T-helper 1 cell treated with Interleukin-12 subunit alpha and Interleukin-12 subunit beta and Interleukin-4 antibody, amounts not matched to agents 30 μg/mL and 1 μg/mL, for 36 hours (primary cell): ENCODE results near the gene PBXIP1.

ENCODE experiments used
- H3K27ac Mint-ChIP-seq: one replicate; pipeline ENCODE4 v1.8.0; 2021; ENCODE audit warnings: mild to moderate bottlenecking, mixed read lengths
- H3K27me3 Mint-ChIP-seq: one replicate; pipeline ENCODE4 v1.8.0; 2021; ENCODE audit warnings: low read depth, mixed read lengths
- H3K36me3 Mint-ChIP-seq: one replicate; pipeline ENCODE4 v1.8.0; 2021; ENCODE audit warnings: low read depth, mixed read lengths
- H3K4me1 Mint-ChIP-seq: one replicate; pipeline ENCODE4 v1.8.0; 2021; ENCODE audit warnings: low read depth, mixed read lengths
- H3K4me3 Mint-ChIP-seq: one replicate; pipeline ENCODE4 v1.8.0; 2021; ENCODE audit warnings: mild to moderate bottlenecking, moderate library complexity, mixed read lengths
- H3K9me3 Mint-ChIP-seq: one replicate; pipeline ENCODE4 v1.8.0; 2021; ENCODE audit warnings: mixed read lengths

The PBXIP1 gene

DNA sequence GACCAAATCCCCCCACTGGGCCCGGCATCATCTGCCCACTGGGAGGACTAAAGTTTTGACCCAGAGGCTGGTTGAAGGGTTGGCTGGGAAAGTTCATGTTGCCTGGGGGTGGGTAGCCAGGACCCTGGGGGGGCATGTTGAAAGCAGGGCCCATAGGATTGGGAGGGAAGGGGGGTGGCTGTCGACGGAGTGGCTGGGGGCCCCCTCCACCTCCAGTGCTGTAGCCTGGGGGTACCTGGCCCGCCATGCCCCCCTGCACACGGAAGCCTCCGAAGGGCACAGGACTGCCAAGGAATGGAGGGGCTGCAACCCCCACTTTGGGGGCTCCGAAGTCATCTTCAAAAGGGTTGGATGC, 3.5 kb upstream of the PBXIP1 start:
- peaks cover 46% of the 10 kb centered on the region for H3K4me1 Mint-ChIP-seq
- peak overlapping the region; percentile 59 for H3K4me3 Mint-ChIP-seq

DNA sequence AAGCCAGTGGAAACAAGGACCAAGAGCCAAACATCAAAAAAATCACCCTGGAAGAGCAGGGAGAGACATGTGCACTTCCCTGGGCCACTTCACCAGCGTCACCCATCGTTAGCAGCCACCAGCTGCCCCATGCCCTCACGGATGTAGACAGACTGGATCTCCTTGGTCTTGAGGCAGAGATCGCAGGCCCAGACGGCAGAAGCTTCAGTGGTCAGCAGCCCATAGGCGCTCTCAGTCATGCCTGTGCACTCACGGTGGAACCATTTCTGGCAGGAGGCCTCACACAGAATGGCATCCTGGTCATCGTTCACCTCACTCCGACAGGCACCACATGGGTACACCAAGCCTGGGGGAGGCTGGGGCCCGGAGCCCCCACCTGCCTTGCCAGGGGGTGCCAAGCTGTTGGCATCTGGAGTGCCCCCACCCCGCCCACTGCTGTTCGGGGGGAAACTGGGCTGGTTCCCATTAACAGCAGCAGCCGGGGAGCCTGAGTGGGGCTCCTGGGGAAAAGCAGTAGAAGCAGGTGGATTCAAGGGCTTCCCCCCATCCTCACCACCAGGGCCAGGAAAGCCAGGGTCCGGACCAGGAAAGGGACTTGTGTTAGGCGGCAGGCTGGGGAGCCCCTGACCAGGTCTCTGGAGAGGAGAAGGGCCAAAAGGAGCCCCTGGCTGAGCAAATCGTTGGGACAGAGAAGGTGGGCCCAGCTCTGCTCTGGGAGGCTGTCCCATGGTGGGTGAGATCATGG, 3.0 kb upstream of the PBXIP1 start:
- Mint-ChIP-seq H3K36me3 (peaks cover 24% of the 10 kb centered on the region), H3K27ac (no peak overlapping the region), H3K9me3 (no peaks in the 10 kb centered on the region), H3K4me1 (peaks cover 51% of the 10 kb centered on the region), H3K27me3 (no peaks in the 10 kb centered on the region), H3K4me3 (peak overlapping the region; percentile 59)

More for the DNA sequence above, 3.5 kb upstream of the PBXIP1 start:
- no peaks in the 10 kb centered on the region for H3K27me3 Mint-ChIP-seq
- H3K36me3 Mint-ChIP-seq, result peaks cover 22% of the 10 kb centered on the region
- no peak overlapping the region for H3K27ac Mint-ChIP-seq
- no peaks in the 10 kb centered on the region for H3K9me3 Mint-ChIP-seq

DNA sequence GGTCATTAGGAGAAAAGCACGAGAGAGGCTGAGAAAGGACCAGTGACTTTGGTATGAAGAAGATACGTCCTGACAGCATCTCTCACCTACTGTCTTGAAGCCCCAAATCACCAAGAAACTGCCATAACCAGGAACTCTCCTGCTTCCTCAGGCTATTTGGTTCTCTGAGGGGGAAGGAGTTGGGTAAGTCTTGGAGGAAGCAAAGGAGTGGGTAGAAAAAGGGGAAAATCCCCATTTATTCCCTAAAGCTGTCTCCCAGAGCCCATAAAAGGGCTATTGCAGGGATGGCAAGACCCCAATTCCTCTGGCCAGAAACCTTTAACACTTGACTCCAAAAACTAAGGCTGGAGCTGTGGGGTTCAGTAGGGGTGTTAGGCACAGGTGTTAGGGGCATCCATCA, 2.1 kb upstream of the PBXIP1 start:
- Mint-ChIP-seq H3K4me3 (peak overlapping the region; percentile 13), H3K4me1 (peaks cover 55% of the 10 kb centered on the region), H3K27ac (no peak overlapping the region), H3K9me3 (no peaks in the 10 kb centered on the region), H3K36me3 (peaks cover 23% of the 10 kb centered on the region), H3K27me3 (no peaks in the 10 kb centered on the region)

DNA sequence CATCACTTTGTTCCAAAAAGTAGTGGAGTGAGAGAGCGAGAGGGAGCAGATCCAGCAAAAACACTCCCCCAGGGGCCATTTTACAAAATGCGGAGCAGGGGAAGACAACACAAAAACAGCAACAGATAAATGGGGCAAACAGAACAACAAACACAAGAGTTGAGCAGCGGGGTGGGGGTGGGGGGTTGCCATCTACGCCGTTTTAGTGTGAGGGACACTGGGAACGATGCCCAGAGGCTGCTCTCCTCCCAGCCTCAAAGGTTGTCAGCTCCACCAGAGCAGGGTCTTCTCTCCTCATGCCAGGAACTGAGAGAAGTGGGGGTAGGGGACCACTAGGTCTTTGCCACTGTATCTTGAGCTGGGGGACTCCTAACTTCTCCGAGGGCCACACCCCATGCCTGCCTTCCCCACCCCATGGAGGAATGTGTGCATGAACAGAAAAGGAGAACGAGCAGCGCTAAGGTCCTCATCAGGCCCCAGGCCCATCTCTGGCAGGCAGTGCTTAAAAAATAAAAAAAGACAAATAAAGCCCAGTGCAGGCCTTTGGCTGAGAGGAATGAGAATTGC, 1.3 kb upstream of the PBXIP1 start:
- Mint-ChIP-seq H3K27me3 (no peaks in the 10 kb centered on the region), H3K36me3 (peaks cover 25% of the 10 kb centered on the region), H3K27ac (peak overlapping the region; percentile 62), H3K4me1 (peaks cover 60% of the 10 kb centered on the region), H3K4me3 (no peak overlapping the region), H3K9me3 (no peaks in the 10 kb centered on the region)

DNA sequence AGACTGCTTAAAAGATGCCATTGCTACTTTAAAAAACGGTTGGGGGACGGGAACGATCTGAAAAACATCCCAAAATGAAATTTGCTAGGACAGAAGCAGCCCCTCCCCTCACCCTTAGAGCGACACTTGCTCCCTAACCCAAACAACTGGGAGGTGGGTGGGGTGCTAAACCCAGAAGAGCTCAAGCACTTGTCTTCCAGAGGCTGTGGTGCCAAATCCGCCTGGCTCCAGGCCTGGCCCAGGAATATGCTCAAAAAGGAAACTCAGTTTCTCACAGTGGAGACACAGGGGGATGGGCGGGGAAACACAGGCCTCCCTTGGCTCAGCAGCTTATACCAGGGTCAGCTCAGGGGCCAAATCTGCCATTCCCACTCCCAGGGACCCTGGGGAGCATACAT, 644 bp upstream of the PBXIP1 start:
- H3K27ac Mint-ChIP-seq, result peak overlapping the region; percentile 100
- H3K36me3 Mint-ChIP-seq, result peaks cover 28% of the 10 kb centered on the region
- H3K27me3 Mint-ChIP-seq, result no peaks in the 10 kb centered on the region
- H3K4me3 Mint-ChIP-seq, result peak overlapping the region; percentile 98
- H3K4me1 Mint-ChIP-seq, result peaks cover 64% of the 10 kb centered on the region
- H3K9me3 Mint-ChIP-seq, result no peaks in the 10 kb centered on the region

DNA sequence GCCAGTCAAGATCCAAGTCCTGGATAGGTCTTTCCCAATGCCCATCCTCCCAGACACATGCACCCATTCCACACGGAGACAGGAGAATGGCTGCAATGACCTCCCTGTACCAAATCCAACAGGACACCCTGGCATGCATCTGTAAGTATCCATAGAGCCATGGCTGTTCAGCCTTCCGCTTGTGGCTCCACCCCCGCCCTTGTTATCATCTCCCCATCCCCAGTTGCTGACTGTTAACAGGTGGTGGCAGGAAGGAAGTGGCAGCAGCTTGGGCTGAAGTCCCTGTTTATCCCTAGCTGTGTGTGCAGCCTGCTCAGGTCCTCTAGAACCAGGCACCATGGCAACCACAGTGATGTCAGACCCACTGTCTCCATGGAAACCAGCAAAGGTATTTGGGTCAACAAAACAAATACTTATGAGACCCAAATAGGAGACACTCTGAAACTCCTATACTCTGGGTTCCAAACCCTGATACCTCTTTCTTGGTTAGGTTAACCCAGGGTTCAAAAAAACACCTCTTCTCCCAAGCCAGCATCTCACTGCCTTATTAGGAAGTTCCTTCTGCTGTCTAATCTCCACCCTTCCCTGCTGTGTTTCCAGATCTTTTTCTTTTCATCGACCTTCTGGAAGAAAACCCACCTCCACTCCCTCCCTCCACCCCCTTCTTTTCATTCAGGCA, 721 bp downstream of the PBXIP1 start:
- Mint-ChIP-seq H3K27ac (peak overlapping the region; percentile 100), H3K4me1 (peaks cover 65% of the 10 kb centered on the region), H3K9me3 (no peaks in the 10 kb centered on the region), H3K27me3 (no peaks in the 10 kb centered on the region), H3K36me3 (peaks cover 32% of the 10 kb centered on the region), H3K4me3 (peak overlapping the region; percentile 98)

DNA sequence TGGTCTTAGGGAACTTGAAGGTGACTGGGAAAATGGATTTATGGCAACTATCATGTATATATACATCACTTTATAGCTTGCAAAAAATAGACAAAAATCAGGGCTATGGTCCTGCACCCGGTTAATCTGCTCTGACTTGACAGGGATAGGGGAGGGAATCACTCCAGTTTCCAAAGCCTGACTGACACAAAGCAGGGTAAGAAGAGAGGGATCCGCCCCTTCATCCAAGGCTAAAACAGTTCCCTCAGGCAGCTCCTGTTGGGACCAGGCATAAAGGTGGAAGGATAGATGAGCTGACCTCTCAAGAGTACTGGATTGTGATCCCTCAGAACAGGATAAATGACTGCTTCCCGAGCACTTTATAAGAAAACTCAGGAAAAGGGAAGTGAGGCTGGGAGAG, 1.4 kb downstream of the PBXIP1 start:
- H3K4me1 Mint-ChIP-seq, result peaks cover 65% of the 10 kb centered on the region
- peak overlapping the region; percentile 100 for H3K27ac Mint-ChIP-seq
- no peaks in the 10 kb centered on the region for H3K27me3 Mint-ChIP-seq
- H3K4me3 Mint-ChIP-seq, result peak overlapping the region; percentile 98
- H3K9me3 Mint-ChIP-seq, result no peaks in the 10 kb centered on the region
- H3K36me3 Mint-ChIP-seq, result peaks cover 32% of the 10 kb centered on the region

DNA sequence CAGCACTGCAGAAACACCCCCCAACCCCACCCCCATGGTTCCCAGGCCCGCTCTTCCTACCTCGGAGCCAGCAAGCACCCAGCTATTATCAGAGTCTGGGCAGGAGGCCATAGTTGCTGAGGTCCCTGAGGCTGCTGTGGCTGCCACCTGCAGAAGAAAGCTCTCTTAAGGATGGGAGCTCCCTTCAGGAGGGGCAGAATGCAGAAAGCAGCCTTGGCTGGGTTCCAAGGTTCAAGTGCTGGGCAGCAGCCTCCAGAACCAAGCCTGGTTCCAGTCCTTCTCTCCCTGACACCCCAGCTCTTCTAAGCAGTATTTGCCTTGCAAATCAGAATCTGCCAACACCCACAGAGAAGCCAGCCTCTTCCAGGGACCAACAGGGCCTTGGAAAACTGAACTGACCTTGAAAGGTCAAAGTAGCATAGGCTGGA, 2.3 kb downstream of the PBXIP1 start:
- Mint-ChIP-seq H3K27me3 (no peaks in the 10 kb centered on the region), H3K4me1 (peaks cover 69% of the 10 kb centered on the region), H3K36me3 (peaks cover 34% of the 10 kb centered on the region), H3K27ac (peak overlapping the region; percentile 100), H3K9me3 (no peaks in the 10 kb centered on the region), H3K4me3 (peak overlapping the region; percentile 98)

DNA sequence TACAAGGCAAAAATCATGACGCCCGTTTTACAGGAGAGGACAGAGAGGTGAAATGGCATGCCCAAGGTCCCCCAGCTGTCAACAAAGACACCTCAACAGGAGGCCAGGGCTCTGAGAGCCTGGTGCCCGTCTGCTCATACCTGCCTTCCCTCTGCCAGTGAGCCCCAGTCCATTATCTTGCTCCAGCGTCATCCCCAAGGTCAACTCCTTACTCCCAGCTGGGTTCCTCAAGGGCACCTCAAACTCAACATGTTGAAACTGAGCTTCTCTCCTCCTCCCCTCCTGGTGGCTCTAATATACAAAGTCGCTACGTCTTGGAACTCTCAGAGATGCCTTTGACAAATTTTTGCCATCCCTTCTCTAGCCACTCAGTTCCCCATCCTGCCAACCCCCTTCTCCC, 3.2 kb downstream of the PBXIP1 start:
- Mint-ChIP-seq H3K27me3 (no peaks in the 10 kb centered on the region), H3K27ac (peak overlapping the region; percentile 100), H3K9me3 (no peaks in the 10 kb centered on the region), H3K36me3 (peaks cover 36% of the 10 kb centered on the region), H3K4me1 (peaks cover 67% of the 10 kb centered on the region), H3K4me3 (peak overlapping the region; percentile 98)

DNA sequence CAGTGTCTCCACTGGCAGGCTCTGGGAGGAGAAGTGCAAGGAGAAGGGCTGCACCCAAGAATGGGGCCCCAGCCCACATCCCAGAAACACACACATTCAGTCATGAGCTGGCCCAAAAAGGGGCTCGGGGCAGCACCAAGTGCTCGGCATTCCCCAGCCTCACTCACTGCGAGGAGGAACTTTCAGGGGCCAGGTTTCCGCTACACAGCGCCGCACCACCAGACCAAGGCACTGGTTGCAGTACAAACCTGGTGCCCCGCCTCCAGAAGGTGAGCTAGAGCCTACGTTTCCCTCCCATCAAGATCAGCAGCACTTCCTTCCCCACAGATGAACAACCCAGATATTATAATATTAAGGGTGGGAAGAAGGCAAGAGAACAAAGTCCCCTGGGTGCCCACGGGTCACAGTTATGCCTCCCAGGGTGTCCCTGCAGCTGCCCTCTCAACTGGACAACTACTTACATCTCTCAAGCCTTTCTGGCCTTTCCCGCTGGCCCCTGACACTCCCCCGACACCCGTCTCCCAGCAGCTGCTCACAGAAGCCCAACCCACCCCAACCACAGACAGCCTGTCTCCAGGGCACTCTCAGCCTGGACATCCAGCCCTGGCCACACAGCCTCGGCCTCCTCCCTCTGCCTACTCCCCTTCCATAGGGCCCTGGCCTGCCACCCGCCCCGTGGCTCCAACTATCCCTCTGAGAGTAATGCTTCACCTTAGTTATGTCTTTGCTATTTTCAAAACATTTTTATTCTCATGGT, 3.8 kb downstream of the PBXIP1 start:
- H3K4me1 Mint-ChIP-seq, result peaks cover 67% of the 10 kb centered on the region
- peak overlapping the region; percentile 98 for H3K4me3 Mint-ChIP-seq
- no peaks in the 10 kb centered on the region for H3K27me3 Mint-ChIP-seq
- peaks cover 37% of the 10 kb centered on the region for H3K36me3 Mint-ChIP-seq
- H3K9me3 Mint-ChIP-seq, result no peaks in the 10 kb centered on the region
- H3K27ac Mint-ChIP-seq, result peak overlapping the region; percentile 100

DNA sequence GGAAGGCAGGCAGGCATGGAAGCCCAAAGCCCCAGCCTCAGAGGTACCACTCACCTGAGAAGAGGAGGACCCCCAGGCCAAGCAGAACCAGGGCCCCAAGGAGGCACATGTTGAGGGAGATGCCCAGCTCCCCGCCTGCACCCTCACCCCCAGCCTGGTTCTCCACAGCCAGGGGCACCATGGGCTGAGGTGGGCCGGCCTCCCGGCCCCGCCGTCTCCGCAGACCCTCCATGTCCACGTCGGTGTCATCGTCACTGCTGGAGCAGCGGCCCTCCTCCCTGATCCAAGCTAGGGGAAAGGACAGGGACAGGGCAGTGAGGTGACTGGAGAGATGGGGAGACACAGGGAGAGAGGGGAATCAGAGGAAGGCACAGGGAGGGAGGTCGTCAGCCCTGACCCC, 7.8 kb downstream of the PBXIP1 start:
- no peaks in the 10 kb centered on the region for H3K9me3 Mint-ChIP-seq
- peaks cover 43% of the 10 kb centered on the region for H3K4me1 Mint-ChIP-seq
- no peak overlapping the region for H3K27ac Mint-ChIP-seq
- H3K27me3 Mint-ChIP-seq, result no peaks in the 10 kb centered on the region
- H3K4me3 Mint-ChIP-seq, result no peak overlapping the region
- peaks cover 43% of the 10 kb centered on the region for H3K36me3 Mint-ChIP-seq

DNA sequence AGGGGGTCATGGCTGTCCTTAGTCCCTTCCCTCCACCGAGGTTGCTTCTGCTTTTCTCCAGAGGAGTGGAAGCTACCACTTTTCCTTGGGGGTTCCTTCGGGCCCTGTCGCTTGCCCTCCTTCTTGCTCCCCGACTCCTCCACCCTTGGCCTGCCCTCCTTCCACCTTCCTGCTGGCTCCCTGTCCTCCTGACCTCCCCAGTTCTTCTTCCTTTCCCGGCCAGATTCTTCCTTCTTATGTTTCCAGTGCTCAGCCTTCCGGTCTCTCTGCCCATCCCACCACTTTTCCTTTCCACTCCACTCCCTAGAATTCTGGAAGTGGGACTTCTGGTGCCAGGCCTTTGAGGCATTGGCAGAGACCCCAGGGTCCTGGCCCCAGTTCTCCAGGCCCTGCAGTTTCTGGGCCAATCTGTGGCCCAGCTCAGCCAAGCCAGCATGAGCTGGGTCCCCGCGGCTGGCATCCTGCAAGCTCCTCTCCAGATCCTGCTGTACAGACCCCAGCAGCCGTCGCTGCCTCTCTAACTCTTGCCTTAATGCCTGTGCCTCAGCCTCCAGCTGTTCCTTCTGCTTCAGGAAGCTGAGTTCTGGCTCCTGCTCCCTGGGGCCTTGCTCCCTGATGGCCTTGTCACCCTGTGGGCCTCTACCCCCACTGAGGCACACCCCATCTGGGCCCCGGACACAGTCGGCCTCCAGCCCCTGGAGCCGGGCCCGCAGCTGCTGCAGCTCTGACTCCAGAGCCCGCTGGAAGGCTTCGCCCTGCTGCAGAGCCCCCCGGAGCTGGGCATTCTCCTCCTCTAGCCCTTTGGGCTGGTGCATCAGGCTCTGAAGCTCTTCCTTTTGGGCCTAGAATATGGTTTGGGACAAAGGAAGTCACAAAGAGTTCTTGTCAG, 9.7 kb downstream of the PBXIP1 start:
- Mint-ChIP-seq H3K36me3 (peaks cover 31% of the 10 kb centered on the region), H3K4me3 (no peak overlapping the region), H3K27ac (no peak overlapping the region), H3K9me3 (no peaks in the 10 kb centered on the region), H3K27me3 (no peaks in the 10 kb centered on the region), H3K4me1 (peaks cover 43% of the 10 kb centered on the region)

DNA sequence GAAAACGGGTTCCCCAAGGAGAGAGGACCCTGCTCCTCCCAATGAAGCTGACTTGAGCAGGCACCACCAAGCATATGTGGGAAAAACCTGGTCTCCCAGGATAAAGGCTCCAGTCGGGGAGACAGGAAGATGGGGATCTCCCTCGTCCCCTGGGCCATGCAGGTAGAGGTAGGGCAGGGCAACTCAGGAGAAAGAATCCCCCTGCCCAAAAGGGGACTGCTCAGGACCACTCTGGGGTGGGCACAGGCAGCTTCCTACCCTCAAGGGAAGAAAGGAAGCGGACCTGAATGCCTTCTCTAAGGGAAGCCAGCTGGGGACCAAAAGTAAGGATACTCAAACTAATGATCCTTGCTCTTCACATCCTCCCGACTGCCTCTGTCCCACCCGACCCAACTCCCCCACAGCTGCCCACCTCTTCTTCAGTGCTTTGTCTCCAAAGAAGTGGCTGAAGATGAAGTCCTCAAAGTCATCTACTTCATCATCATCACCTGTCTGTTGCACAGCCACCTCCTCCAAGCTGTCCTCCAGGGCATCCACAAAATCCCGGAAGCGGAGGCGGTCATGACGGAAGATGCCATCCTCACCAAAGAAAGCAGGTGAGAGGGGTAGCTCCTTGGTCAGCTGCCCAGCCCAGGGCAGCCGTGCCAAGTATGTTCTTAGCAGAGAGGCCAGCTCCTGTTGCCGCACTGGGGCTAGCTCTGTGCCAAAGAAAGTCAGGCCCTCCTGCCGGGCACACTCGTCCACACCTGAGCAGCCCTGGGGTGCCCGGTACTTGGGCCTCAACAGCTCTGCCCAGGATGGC, 10.5 kb downstream of the PBXIP1 start:
- Mint-ChIP-seq H3K27me3 (no peaks in the 10 kb centered on the region), H3K4me3 (no peak overlapping the region), H3K27ac (no peak overlapping the region), H3K4me1 (peaks cover 44% of the 10 kb centered on the region), H3K36me3 (peaks cover 27% of the 10 kb centered on the region), H3K9me3 (no peaks in the 10 kb centered on the region)
